Heart right ventricle (tissue), 16 donors: ENCODE data around the gene BABAM2. TPM values are rescaled to one million over a fixed set of nuclear protein-coding genes. Genes with fewer than 3 reads are reported as not detected.
A peak's percentile ranks its signal among the peaks of the same experiment; 100 is the strongest.

Experiments used
- ATAC-seq, 8 donors: fragments of 200-7000 bp; cut with Tn5 transposase; one replicate each; pipeline ENCODE4 v1.9.1; 2020; ENCODE audit warnings: mild to moderate bottlenecking in 8 of 8, moderate library complexity in 8 of 8, moderate number of reproducible peaks in 1 of 8
- DNase-seq, 2 donors: peaks; one replicate each; pipeline ENCODE4 v3.0.0-alpha.2; 2020
- H3K27ac ChIP-seq, 10 donors: fragments of 200-600 bp; sonication (generic) in 2 of 10; one replicate each; pipeline versions ENCODE4 v1.5.0 to v1.8.0; 2020 to 2022; ENCODE audit warnings: mild to moderate bottlenecking in 3 of 10
- H3K27me3 ChIP-seq, 7 donors: fragments of 200-600 bp; one replicate each; pipeline ENCODE4 v1.8.0; 2021 to 2022; ENCODE audit warnings: mild to moderate bottlenecking in 2 of 7
- H3K36me3 ChIP-seq, 9 donors: fragments of 200-600 bp; sonication (generic) in 1 of 9; one replicate each; pipeline versions ENCODE4 v1.5.0 to v1.8.0; 2020 to 2022; ENCODE audit warnings: mild to moderate bottlenecking in 2 of 9
- H3K4me1 ChIP-seq, 9 donors: fragments of 200-600 bp; sonication (generic) in 1 of 9; one replicate each; pipeline versions ENCODE4 v1.5.0 to v1.8.0; 2020 to 2022; ENCODE audit warnings: mild to moderate bottlenecking in 4 of 9
- H3K4me3 ChIP-seq, 10 donors: fragments of 200-600 bp; sonication (generic) in 2 of 10; one replicate each; pipeline versions ENCODE4 v1.5.0 to v1.8.0; 2020 to 2022; ENCODE audit warnings: mild to moderate bottlenecking in 7 of 10, moderate library complexity in 2 of 10
- H3K9me3 ChIP-seq, 11 donors: fragments of 200-600 bp in 10 of 11; sonication (generic) in 2 of 11; one replicate each; pipeline versions ENCODE4 v1.5.0 to v1.8.0; 2013 to 2022; ENCODE audit warnings: mild to moderate bottlenecking in 2 of 11, control low read depth in 1 of 11, moderate library complexity in 1 of 11
- CTCF ChIP-seq, 9 donors: fragments of 200-600 bp; sonication (generic) in 2 of 9; IDR thresholded peaks; one replicate each; pipeline versions ENCODE4 v1.5.0 to v1.8.0; 2021 to 2022; ENCODE audit warnings: antibody characterized with exemption in 9 of 9, mild to moderate bottlenecking in 5 of 9, moderate library complexity in 1 of 9
- WGBS, 2 donors: extraction: QIAGEN DNeasy Blood & Tissue Kit; methylation state at CpG; one replicate each; pipeline ENCODE4 v1.1.7; 2013; ENCODE audit warnings: inconsistent platforms in 1 of 2; 5-methylcytosine and 5-hydroxymethylcytosine counted together
- intact Hi-C, 10 donors: fragments of 100-400 bp; cut with DNase I; formaldehyde crosslinking; loops; one replicate each; pipeline versions ENCODE4 v1.11.1 to v1.14.2; 2022
- polyA plus RNA-seq, 2 donors: library from polyadenylated mRNA; stranded (reverse); fragments of 200-250 nt; gene quantifications; one replicate each; pipeline ENCODE4 v1.2.3, GENCODE V29; 2013
- total RNA-seq, 10 donors: library from RNA; stranded (reverse); fragmentation: NEBNext Ultra II Directional in 3 of 10; extraction: Animal tissue kit (Norgen Biotek cat#: 25700) in 3 of 10; gene quantifications; one replicate each; pipeline versions ENCODE4 v1.2.1 to v1.2.4, GENCODE V29; 2021 to 2023
- donor health status: Arrhythmogenic right ventricular cardiomyopathy.
- donor health status: ischemic (EF 13 %, LVEDD 7.1; RV severe dilation, severe dysfunction).
- donor health status: healthy with polysubstance abuse.
- donor health status: DM: no; HTN: yes; CAD: no.
- donor health status: DM: no; HTN: no; CAD: no.
- donor health status: ischemic (EF 25% LVEDD 6.9; RV normal size, moderate dysfunction).
- donor health status: ischemic (EF 25% LVEDD 5.7; RV mildly dilated, moderate dysfunction).
- donor health status: healthy.
- donor health status: DM: yes; HTN: yes; CAD: no.
- donor health status: Ischemic cardiomyopathy.
- donor health status: ischemic (EF 35%, LVEDD 5.7; RV mildly dilated, moderate dysfunction).
- donor health status: nonischemic (EF 11% LVEDD 7.7; RV severe dilation, severe dysfunction).
- donor health status: DM: yes; HTN: yes; CAD: no.
- donor health status: PGD.
- donor health status: ischemic (EF 29% LVEDD 5.4; RV normal size, mild dysfunction).
- donor health status: nonischemic (EF 23%, LVEDD 6.1; RV moderate dilation, normal function).

BABAM2 gene
- total and polyA plus RNA-seq, 12 donors = 13.3 to 83.4 (median 65.9) TPM

GRCh38 chr2:27953077-27953476, 62.5 kb downstream of the BABAM2 start:
- Histone ChIP-seq H3K36me3 (no peaks in the 10 kb centered on the region), H3K9me3 (peaks cover 0 to 10% (median 0%) of the 10 kb centered on the region in 11 donors), H3K27ac (peak overlapping the region in 2 of 10 donors; percentile 74 to 85), H3K4me3 (no peak overlapping the region), H3K27me3 (no peaks in the 10 kb centered on the region), H3K4me1 (peaks cover 3 to 75% (median 45%) of the 10 kb centered on the region in 9 donors)
- intact Hi-C loops = loop anchor here in 3 of 10 donors (5.0 to 10.0 kb wide), 2 partner anchors 61 to 442 kb away; partner anchors contain the start of genes FOSL2 (in 3 of the 3), BABAM2 (in 1 of the 3) and RBKS (in 1 of the 3)
- no peak for TF ChIP-seq CTCF (IDR thresholded peaks at IDR 0.05)
- DNase-seq (no peak), ATAC-seq (peak in 1 of 8 donors; percentile 13)
- 95 to 97% methylated on average over 4 of the region's 4 CpGs for WGBS, 2 donors

GRCh38 chr2:27954221-27954673, 63.7 kb downstream of the BABAM2 start:
- DNase-seq (no peak), ATAC-seq (peak in 4 of 8 donors; percentile 29 to 55 (median 36))
- no peaks in the 10 kb centered on the region for H3K27me3 ChIP-seq
- H3K4me1 ChIP-seq = peaks cover 3 to 87% (median 51%) of the 10 kb centered on the region in 9 donors
- H3K27ac ChIP-seq = peak overlapping the region in 8 of 10 donors; percentile 26 to 85 (median 72)
- TF ChIP-seq CTCF (IDR thresholded peaks at IDR 0.05) = no peak
- H3K36me3 ChIP-seq = no peaks in the 10 kb centered on the region
- peaks cover 0 to 10% (median 0%) of the 10 kb centered on the region in 11 donors for H3K9me3 ChIP-seq
- 58 to 63% methylated on average over 4 of the region's 4 CpGs for WGBS, 2 donors
- no peak overlapping the region for H3K4me3 ChIP-seq
- intact Hi-C loops = loop anchor here in 4 of 10 donors (2.0 to 10.0 kb wide), 3 partner anchors 62 to 441 kb away; partner anchors contain the start of genes FOSL2 (in 4 of the 4), BABAM2 (in 1 of the 4) and RBKS (in 1 of the 4)

GRCh38 chr2:27954771-27955383, 64.3 kb downstream of the BABAM2 start:
- DNase-seq (peak in 1 of 2 donors; percentile 51), ATAC-seq (peak; percentile 77 to 93 (median 80))
- no peak overlapping the region for H3K4me3 ChIP-seq
- intact Hi-C loops = loop anchor here in 6 of 10 donors (2.0 to 10.0 kb wide), 5 partner anchors 63 to 442 kb away; partner anchors contain the start of genes FOSL2 (in 5 of the 6), BABAM2 (in 2 of the 6) and RBKS (in 2 of the 6)
- TF ChIP-seq CTCF (IDR thresholded peaks at IDR 0.05) = peak in 7 of 9 donors; percentile 22 to 62 (median 46)
- peaks cover 0 to 10% (median 0%) of the 10 kb centered on the region in 11 donors for H3K9me3 ChIP-seq
- WGBS, 2 donors = 5 to 9% methylated on average over 2 of the region's 2 CpGs
- peak overlapping the region; percentile 10 to 85 (median 66) for H3K27ac ChIP-seq
- H3K4me1 ChIP-seq = peaks cover 3 to 87% (median 51%) of the 10 kb centered on the region in 9 donors
- no peaks in the 10 kb centered on the region for H3K36me3 ChIP-seq
- H3K27me3 ChIP-seq = no peaks in the 10 kb centered on the region

DNA sequence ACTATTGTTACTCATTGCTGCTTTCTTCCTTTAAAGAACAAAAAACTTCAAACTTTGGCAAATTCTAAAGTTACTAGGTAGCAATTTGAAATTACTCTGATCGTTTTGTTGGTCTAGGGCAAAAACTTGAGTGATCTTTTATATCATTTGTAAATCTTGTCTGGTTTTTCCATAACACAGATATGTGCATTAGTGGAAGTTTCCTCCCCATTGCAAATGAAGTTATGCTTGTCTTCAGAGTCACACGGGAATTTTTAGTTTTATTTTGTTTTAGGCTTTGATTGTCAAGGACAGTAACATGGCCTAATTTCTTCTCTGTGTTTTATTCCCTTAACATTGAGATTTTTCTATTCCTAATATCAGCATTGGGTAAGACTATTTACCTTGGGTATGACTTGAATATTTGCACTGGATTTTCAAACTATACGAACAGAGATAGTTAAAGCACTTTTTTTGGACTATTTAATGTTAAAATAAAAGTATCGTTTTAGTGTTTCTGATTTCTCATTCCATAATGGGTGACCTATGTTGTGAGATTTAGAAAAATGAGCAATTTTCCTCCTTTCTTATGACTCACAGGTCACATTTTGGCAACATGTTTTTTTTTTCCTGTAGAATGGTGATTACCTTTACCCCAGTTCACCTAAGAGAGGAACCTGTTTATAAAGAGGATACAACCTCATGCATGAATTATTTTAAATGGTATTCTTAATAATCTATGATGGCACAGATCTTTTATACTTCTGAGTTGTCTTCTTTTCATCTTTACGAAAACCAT, 65.0 kb downstream of the BABAM2 start:
- 58 to 66% methylated on average over 5 of the region's 5 CpGs for WGBS, 2 donors
- intact Hi-C loops = loop anchor here in 6 of 10 donors (2.0 to 10.0 kb wide), 5 partner anchors 63 to 442 kb away; partner anchors contain the start of genes FOSL2 (in 5 of the 6), BABAM2 (in 1 of the 6) and RBKS (in 1 of the 6)
- Histone ChIP-seq H3K27me3 (no peaks in the 10 kb centered on the region), H3K9me3 (peaks cover 0 to 10% (median 0%) of the 10 kb centered on the region in 11 donors), H3K27ac (peak overlapping the region; percentile 10 to 85 (median 66)), H3K4me3 (no peak overlapping the region), H3K36me3 (no peaks in the 10 kb centered on the region), H3K4me1 (peaks cover 3 to 87% (median 55%) of the 10 kb centered on the region in 9 donors)
- no peak for DNase-seq
- no peak for TF ChIP-seq CTCF (IDR thresholded peaks at IDR 0.05)
- no peak for ATAC-seq
